ENCODE results near the gene AP3B2. TPM values are rescaled to one million over a fixed set of nuclear protein-coding genes. Genes with fewer than 3 reads are reported as not detected.

The AP3B2 gene
- total RNA-seq, 2 donors from 2014 or later = 0.34 to 1.4 TPM

DNA sequence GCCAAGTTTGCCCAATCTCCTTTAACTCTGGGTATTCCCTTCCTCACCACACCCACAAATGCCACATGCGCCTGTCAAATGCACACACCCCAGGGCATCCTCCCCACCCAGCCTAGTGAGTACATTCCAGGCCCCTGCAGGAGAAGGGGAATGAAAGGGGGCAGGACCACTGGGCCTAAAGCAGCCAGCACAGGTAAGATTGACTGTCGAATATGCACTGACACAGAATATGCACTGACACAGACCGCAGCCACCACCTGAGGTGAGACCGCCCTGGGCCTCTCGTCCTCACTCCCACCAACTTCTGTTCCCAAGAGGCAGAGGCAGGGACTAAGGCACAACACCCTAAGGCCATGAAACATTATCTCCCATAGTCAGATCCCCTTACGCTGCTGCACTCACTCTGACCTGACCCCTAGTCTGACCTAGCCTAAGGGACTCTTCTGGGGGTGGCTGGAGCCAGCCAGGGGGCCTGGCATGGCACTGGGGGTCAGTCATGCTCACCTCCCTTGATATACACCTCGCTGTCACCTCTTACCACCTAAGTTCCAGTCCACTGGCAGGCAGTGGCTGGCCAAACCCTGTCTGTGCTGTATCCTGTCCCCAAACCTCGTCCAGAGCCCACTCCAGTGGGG is 10.8 kb downstream of the AP3B2 start:
- DNase-seq (no peak), ATAC-seq (no peak)
- intact Hi-C loops (cut with DNase I) = no loop called here

DNA sequence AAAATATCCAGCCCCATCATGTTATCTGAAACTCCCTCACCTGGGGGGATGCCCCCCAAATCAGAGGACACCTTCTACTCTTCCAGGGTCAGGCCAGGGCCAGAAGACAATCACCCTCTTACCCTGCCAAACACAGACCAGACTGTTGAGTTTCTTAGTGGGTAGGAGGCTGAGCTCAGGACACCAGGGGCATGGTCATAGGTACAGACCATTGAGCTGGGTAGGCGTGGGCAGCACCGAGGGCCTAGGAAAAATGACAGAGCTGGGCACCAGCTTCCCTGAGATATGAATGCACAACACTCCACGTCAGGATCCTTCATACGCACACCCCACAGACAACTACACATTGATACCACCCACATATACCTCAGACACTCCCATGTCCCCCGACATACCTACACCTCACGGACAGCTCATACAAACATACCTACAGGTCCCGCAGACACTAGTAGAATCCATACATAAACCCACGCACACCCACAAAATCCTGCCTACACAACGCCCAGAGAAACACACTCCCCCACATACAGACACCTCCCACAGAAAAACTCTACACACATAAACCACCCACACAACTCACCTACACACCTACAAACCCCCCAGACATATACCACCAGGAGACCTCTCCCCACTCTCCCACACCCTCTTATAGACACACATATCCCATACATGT is 11.8 kb downstream of the AP3B2 start:
- intact Hi-C loops (cut with DNase I) = no loop called here
- ATAC-seq = no peak
- DNase-seq = no peak

DNA sequence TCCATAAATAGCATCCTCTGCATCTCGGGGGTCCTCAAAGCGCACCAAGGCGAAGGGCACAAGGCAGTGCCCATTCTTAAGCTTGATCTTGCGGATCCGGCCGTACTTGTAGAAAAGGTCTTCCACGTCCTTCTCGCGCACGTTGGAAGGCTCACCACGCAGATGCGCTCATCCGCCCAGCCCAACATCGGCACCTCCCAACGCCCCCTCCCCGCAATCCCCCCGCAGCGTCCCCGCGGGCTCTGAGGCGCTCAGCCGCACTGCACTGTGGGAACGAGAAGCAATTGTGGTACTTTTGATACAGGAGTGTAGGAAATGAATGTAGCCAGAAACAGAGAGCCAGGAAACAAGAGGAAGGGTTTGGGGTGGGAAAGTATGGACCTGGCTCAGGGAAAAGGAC is 17.5 kb downstream of the AP3B2 start:
- DNase-seq (no peak), ATAC-seq (no peak)
- intact Hi-C loops (cut with DNase I) = no loop called here

DNA sequence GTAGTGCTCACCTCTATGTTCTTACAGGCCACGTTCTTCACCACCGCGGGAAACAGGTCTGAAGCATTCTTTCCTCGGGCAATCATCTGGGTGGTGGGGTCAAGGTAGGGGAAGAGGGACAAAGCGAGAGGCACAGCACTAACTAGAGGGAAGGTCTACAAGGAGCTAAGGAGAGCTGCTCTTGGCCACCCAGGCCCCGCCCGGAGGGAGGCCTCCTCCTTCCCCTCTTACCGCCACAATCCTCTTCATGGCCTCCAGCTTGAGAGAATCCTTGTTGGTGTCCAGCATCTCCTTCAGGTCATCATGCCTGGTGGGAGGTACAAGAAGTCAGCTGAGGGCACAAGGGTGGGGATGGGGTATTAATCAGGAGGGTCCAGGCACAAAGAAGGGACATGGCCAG is 20.5 kb downstream of the AP3B2 start:
- no peak for ATAC-seq
- DNase-seq = no peak
- intact Hi-C loops (cut with DNase I) = no loop called here

DNA sequence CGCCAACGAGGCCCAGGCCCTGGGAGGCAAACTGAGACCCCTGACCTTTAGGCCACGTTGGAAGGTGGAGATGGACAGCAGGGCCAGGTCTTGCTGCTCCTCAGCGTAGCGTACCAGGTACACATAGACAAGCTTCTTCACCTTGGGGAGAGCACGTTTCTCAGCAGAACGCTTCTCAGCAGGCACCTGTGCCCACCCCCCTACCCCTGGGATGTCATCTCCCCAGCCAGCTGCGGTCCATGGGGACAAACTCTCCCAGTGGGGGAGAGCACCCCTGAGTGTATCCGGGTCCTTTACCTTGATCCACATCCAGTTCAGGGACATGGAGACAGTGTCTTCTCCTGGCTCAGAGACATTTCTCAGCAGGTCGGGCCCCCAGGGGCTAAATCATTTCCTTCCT is 21.0 kb downstream of the AP3B2 start:
- DNase-seq (no peak), ATAC-seq (no peak)
- intact Hi-C loops (cut with DNase I) = no loop called here

DNA sequence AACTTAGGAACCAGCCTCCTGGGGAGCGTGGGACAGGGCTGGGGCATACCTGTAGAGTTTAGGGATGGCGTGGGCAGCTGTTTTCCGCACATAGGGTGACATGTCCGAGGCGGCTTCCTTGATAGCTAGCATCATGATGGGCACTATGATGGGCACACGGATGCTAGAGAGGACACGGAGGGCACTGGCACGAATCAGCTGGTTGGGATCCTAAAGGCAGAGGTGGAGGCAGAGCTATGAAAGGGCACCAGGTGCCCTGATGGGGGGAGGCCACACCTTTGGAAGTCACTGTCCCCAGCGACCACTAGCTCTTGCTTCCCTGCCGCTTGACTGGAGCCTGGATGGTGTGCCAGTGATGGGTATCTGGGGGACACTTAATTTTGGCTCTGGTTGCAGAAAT is 28.3 kb downstream of the AP3B2 start:
- ATAC-seq = no peak
- intact Hi-C loops (cut with DNase I) = no loop called here
- DNase-seq = no peak

DNA sequence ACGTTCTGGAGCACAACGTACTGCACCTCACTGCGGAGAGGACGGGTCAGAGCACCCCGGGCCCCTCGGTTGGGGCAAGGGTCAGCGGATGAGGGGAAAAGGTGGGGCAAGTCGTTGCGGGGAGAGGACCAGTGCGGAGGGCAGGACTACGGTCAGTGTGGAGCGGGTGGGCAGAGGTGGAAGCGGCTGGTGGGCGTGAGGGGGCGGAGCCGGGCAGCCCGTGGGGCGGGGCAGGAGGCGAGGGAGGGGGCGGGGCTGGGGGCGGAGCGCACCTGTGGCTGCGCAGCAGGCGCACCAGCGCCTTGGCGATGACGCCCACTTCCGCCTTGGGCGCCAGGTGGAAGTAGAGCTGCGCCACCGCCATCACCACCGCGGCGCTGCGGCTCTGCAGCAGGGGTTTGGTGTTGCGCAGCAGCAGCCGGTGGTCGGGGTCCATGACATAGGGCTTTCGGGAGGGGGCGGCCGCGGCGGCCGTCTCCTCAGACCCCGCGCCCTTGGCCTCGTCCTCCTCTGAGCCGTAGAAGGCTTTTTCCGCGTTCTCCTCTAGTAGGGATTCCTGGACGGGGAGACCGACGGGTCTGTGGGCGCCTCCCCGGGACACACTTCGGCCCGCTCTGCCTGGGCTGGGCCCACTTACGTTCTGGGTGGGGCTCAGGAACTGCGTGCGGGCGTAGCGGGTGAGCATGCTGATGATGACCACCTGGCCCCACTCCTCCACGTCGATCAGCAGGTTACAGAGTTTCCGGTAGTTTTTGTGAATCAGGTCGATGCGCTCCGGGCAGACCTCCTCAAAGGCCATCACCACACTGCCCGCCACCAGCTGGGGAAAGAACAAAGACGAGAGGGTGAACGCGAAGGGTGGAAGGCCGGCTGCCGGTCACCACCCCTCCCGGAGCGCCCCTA is 29.2 kb downstream of the AP3B2 start:
- DNase-seq (peak; percentile 39), ATAC-seq (peak; percentile 85 to 95)
- intact Hi-C loops (cut with DNase I) = no loop called here

DNA sequence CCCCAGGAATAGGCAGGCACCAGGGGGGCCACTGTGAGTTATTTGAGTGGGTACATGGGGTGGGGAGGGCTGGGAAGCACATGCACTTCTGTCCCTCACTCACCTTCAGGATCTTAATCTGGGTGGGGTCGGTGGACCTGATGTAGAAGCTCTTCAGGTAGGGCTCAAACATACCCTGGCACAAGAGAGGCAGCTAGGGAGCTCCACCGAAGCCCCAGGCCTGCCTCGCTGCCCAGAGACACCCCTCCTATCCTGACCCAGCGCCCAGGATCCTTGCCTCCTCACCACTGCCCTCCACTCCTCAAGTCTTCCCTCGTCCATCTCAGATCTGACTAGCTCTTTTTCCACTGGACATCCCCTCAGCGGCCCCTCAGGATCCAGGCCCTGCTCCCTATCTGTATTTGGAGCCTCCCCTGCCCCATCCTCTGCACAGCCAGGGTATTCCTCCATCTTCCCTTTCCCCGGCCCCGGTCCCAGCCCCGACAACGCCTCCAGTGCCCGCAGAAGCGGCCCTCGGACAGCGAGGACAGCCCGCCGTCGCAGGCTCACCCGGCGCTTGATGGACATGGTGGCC is 30.0 kb downstream of the AP3B2 start:
- ATAC-seq = no peak
- no peak for DNase-seq
- intact Hi-C loops (cut with DNase I) = no loop called here

DNA sequence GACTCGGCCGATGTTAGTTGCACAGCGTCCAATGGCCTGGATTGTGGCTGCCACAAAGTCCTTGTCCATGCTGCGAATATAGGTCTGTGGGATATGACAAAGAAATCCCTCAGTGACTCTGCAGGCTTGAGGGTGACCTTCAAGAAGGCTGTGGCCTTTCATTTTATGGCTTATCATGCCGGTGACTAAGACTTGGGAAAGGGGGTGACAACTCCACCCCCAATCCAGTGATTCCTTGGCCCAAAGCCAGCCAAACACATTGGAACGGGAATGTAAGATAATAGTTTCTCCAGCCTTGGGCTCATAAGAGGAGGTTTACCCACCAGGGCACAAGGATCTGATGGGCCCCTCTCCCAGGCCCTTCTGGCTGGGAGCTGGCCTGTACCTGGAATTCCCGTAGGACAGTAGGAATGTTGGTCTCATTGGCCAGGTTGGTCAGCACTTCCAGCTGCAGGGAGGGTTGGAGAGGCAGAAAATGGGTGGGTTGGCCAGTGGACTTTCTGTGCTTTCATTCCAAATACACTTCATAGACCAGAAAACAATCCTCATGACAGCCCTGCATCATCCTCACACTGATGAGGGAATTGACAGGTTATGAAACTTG is 31.9 kb downstream of the AP3B2 start:
- DNase-seq (no peak), ATAC-seq (no peak)
- intact Hi-C loops (cut with DNase I) = no loop called here

DNA sequence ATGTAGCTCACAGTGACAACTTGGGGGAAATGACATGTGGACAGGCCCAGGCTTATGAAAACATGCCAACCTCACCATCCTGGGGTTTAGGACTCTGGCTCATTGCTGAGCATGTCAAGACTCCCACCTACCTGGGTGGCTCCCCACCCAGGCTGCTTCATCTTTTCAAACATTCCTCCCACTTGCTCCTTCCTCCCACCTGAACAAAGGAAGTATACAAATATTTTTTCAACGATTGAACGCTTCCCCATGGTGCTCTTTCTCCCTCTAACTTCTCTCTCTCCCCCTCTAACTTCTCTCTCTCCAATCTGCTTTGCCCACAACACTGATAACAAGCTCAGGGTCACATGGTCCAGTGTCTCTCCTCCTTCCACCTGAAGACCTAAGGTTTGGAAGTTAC is 34.8 kb downstream of the AP3B2 start:
- DNase-seq (no peak), ATAC-seq (no peak)
- intact Hi-C loops (cut with DNase I) = no loop called here

DNA sequence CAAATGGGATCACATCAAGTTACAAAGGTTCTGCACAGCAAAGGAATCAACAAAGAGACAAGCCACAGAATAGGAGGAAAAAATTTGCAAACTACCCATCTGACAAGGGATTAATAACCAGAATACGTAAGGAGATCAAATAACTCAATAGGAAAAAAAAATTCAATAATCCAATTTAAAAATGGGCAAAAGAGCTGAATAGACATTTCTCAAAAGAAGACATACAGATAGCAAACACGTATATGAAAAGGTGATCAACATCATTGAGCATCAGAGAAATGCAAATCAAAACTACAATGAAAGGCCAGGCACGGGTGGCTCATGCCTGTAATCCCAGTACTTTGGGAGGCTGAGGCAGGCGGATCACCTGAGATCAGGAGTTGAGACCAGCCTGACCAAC is 39.0 kb downstream of the AP3B2 start:
- no peak for ATAC-seq
- intact Hi-C loops (cut with DNase I) = no loop called here
- DNase-seq = no peak

DNA sequence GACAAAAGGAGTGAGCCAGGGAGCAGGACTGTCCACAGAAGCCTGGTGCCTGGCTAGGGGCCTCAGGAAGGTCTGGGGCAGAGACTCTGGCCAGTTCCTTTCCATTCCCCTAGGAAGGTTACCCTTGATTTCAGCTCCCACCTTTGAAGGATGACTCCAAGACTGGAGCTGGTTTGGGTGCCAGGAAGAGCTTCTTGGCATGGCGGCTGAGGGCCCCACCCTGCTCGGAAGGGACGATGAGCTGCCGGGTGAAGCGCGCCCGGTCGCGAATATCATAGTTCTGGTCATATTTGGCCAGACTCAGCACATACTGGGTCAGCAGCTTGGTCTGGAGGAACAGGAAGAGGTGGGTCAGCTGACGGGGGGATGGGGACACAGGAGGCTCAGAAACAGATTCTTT is 43.1 kb downstream of the AP3B2 start:
- intact Hi-C loops (cut with DNase I) = loop anchor here in 1 of 2 donors (10.0 kb wide), 1 partner anchor 82 kb away; no protein-coding TSS in a partner anchor
- no peak for ATAC-seq
- no peak for DNase-seq

DNA sequence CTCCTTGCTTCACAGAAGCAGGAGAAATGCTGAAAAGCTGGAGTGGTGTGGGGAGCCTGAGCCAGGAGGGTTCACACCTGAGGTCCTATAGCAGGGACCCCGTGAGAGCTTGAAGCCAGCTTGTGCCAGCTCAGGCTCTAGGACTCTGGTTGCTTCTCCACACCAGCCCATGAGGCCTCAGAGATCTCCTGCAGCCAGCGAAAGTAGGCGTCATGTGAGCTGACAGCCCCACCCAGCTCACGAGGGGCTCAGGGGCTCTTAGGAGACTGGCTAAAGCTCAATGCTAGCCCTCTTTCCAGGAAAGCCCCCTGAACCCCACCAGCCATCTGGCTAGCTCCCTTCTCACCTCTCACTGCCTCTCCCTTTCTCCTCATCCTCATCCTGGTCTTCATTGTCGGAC is 45.7 kb downstream of the AP3B2 start:
- DNase-seq = no peak
- ATAC-seq = no peak
- intact Hi-C loops (cut with DNase I) = loop anchor here in 1 of 2 donors (10.0 kb wide), 1 partner anchor 79 kb away; no protein-coding TSS in a partner anchor

DNA sequence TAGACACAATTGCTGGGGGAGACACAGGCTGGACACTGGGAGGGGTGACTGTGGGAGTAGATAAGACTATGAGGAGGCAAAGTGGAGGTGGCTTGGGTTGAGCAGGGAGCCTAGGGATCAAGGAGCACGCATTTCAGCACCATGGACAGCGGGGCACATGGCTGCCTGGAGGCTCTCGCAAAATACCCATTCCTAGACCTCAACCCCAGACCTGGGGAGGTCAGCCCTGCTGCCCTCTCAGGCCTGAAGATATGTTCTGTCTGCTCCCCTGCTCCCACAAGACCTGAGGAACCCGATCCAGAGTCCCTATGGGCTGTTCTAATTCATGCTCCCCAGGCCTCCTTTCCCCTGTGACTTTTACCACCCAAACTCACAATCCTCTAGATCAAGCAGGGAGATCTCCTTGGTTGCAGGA is 46.5 kb downstream of the AP3B2 start:
- DNase-seq (peak; percentile 57), ATAC-seq (peak; percentile 30 to 55)
- intact Hi-C loops (cut with DNase I) = loop anchor here in 1 of 2 donors (10.0 kb wide), 1 partner anchor 78 kb away; no protein-coding TSS in a partner anchor

DNA sequence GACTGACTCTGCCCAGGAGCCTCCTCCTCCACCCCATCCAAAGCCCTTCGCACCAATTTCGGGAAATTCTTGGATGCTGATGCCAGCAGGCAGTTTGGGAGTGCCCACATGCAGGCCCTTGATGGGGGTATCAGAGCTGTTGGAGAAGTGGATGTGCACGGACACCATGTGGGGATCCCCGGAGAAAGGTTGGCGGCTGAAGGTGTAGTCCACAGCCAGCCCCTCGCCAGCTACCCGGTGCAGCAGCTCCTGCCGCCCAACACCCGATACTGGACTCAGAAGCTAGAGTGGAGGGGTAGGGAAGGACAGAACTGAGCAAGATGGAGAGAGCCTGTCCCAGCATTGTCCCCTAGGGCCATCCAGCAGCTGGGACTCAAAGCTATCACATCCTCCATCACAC is 47.0 kb downstream of the AP3B2 start:
- intact Hi-C loops (cut with DNase I) = loop anchor here in 1 of 2 donors (10.0 kb wide), 1 partner anchor 78 kb away; no protein-coding TSS in a partner anchor
- ATAC-seq = no peak
- DNase-seq = no peak

DNA sequence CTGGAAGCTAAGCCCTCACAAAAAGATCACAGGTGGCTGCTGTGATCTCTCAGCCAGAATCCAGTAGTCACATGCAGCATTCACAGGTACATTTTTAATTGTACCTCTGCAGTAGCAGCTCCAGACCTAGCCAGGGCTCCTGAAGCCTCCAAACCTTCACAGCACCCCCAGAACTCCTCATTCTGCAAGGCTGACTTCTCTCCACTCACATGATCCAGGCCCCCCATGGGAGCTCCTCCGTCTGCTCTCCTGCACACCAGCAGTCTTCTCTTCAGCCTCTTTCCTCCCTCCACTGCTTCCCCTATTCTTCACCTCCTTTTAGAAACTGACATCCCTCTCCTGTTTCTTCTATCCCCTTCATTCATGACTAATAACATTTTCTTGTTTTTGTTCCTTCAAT is 49.3 kb downstream of the AP3B2 start:
- DNase-seq (no peak), ATAC-seq (no peak)
- intact Hi-C loops (cut with DNase I) = loop anchor here in 1 of 2 donors (10.0 kb wide), 1 partner anchor 76 kb away; no protein-coding TSS in a partner anchor

DNA sequence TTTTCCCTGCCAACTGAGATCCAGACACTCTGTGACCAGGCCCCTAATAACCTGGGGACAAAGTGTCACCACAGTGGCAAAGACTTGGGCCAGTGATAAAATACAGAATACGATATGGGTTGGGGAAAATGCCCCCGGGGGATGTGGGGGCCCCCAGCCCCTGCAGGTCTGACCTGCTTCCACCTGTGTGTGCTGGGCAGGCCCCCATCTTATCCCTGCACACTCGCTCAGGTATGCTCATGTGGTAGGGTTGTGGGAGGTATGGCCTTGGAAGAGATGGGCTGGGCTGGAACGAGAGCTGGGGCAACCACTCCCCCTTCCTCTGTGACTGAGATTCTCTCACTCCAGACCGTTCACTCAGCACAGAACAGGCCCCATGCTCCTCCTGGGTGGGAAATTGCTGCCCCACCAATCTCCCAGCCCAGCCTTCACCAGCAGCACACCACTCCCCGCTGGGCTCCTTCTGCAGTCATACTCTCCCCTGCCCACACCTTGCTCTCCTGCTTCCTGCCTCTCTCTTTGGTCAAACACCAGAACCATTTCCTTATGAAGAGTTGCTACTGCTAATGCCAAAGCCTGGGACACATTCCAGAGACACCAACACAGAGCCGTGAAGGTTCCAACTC is 52.9 kb downstream of the AP3B2 start:
- ATAC-seq (no peak), DNase-seq (no peak)
- intact Hi-C loops (cut with DNase I) = no loop called here

DNA sequence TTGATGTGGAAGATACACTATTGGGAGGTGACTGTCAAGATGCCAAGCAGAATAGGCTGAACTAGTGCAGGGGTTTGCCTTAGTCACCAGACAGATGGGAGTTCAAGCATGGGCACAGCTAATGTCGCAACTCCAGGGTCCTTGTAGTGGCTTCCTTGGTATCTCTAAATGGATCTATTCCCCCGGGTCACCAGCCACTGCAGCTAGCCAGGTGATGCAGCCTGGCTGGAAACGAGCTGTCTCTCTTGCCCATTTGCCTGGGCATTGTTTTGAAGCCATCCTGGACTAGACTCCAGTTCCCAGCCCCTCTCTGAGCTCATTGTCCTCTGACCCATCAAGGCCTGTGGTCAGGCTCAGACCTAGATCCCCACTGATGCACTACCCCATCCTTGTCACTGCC is 54.1 kb downstream of the AP3B2 start:
- DNase-seq (no peak), ATAC-seq (no peak)
- intact Hi-C loops (cut with DNase I) = no loop called here
